ENCODE data around the gene PDHX.
"Not testable (repeated sequence)": the region's sequence is repeated elsewhere in the genome, so short reads cannot be mapped to it uniquely, and the experiment has no call there.

PDHX gene

DNA sequence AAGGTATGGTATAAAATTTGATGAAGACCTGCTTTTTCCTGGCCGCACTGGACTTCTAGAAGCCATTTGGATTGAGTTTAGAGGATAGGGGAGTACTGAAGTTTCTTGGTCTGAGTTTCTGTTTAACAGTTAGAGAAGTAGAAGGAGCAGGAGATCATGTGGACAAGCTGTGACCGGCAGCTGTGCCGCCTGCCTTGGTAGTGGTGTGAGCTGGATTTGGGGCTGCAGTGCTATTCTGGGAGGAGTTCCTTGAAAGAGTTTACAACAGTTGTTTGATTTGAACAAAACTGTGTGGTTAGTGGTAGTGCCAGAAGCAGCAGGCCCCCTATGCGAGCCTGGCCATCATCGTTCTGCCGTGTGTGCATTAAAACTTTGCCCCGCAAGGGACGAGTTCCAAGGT lies 105.2 kb downstream of the PDHX start:
- DNase-seq = no peak

DNA sequence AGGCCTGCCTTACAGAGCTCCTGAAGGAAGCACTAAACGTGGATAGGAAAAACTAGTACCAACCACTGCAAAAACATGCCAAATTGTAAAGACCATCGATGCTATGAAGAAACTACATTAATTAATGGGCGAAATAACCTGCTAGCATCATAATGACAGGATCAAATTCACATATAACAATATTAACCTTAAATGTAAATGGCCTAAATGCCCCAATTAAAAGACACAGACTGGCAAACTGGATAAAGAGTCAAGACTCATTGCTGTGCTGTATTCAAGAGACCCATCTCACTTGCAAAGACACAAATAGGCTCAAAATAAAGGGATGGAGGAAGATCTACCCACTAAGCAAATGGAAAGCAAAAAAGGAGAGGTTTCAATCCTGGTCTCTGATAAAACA lies 107.5 kb downstream of the PDHX start:
- not testable (repeated sequence) for DNase-seq

DNA sequence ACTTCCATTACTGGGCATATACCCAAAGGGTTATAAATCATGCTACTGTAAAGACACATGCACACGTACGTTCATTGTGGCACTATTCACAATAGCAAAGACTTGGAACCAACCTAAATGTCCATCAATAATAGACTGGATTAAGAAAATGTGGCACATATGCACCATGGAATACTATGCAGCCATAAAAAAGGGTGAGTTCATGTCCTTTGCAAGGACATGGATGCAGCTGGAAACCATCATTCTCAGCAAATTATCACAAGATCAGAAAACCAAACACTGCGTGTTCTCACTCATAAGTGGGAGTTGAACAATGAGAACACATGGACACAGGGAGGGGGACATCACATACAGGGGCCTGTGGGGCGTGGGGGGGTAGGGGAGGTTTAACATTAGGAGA lies 111.6 kb downstream of the PDHX start:
- not testable (repeated sequence) for DNase-seq

- peak; percentile 74 to 91 (median 84) for DNase-seq
These were observed 113.7 kb downstream of the PDHX start for GRCh38 chr11:35029979-35030682.

DNA sequence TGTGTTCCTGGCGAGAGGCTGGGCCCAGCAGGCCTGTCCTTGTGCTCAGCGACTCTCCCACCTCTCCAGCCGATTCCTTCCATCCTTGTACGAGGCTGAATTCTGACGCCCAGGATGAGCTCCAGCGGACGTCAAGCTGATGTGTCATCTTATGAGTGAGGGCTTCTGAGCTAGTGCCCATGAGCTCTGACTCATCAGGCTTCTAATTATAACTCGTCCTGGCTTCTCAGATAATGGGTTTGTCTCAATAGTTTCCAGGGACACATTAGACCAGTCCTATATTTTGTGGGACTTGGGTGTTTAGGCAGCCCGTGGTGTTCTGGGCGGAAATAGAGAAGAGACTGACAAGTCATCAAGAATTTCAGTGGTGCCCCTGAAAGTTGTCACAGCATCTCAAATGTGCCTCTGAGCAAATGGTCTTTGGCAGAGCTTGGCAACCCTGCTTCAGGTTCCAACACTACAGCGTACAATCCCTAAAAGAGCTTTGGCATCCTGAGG lies 114.3 kb downstream of the PDHX start:
- DNase-seq = peak; percentile 90 to 98 (median 93)

GRCh38 chr11:35031346-35031745 lies 114.9 kb downstream of the PDHX start:
- DNase-seq = no peak

GRCh38 chr11:35031867-35032266 lies 115.4 kb downstream of the PDHX start:
- peak in 2 of 4 experiments; percentile 20 to 31 for DNase-seq

- DNase-seq = no peak
These were observed 116.6 kb downstream of the PDHX start for GRCh38 chr11:35033011-35033410.

GRCh38 chr11:35034401-35034800 lies 118.0 kb downstream of the PDHX start:
- DNase-seq = no peak

- DNase-seq = peak; percentile 79 to 97 (median 93)
These were observed 119.5 kb downstream of the PDHX start for GRCh38 chr11:35035894-35036408.

DNA sequence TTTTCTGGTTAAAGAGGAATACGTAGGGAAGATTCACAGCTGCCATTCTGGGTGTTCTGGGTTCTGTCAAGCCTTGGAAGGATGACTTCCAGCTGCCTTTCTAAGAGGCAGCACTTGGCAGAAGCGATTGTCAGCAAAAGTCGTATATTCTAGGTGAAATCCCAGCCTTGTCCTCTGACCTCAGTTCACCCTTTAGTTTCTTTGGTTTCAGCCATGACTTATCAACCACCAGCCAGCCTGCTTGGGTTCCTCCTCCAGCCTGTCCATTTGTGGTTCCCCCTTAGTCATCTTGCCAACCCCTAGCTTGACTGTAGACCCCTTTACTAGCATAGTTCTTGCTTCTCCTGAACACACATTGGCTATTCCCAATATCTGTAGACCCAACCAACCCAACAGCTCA lies 120.2 kb downstream of the PDHX start:
- peak; percentile 43 to 66 (median 60) for DNase-seq

DNA sequence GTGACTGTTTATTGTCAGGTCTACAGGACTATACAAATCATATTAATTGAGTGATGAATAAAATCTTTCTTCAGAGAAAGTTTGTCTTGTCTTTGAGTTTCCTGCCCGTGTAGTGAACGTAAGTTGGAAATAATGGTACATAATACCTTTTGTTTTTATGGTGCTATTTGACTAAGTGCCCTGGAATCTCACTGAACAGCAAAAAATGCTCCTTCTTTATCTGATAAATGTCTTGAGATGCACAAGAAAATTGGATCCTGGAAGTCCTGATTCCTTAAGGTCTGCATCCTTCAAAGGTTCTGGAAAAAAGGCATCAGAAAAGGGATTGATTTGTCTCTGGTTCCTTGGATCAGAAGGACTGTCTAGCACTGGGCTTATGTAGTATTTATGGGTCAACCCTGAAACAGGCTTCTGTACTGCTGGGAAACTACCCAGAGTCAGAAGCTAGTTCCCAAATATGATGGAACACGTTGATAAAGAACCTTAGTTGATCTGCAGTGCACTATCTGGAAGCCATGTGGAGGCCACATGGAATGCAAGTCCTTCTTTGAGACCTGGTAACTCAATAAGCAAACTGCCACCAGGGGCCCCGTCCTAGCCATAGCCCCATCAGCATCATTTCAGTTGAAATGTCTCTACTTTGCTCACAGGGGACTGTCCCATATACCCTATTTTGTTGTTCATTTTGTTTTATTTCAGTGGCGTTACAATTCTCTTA lies 122.0 kb downstream of the PDHX start:
- no peak for DNase-seq

GRCh38 chr11:35039076-35039475 lies 122.7 kb downstream of the PDHX start:
- no peak for DNase-seq

DNA sequence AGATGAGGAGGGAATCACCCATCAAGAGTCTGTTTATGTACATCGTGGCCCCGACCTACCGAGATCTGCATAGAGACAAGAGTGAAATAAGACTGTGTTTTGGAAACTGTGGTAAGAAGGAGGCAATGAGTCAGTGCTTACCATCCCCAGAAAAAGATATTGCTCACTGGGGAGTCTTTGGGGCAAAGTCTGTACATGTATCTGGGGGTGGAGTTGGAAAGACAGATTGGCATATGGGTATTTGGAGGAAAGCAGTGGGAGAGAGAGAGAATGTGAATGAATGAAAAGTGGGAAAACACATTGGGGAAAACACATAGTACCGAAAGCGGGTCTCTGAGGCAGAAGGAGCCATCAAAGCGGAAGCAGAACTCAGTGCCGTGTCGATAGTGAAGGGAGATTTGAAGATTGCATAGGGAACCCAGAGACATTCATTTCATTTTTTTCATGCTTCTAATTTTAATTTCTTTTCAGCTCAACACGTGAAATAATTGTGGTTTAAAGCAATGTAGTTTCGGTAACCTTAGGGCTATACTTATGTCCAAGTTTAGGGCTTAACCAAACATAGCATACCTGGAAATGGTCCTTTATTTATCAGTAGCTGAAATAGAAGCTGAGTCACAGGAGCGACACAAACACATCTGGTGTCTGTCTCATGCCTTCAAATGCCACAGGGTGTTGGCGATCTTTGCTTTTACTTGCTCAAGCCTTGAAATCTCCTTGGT lies 124.0 kb downstream of the PDHX start:
- peak in 3 of 4 experiments; percentile 27 to 67 (median 32) for DNase-seq

- DNase-seq = no peak
These were observed 124.7 kb downstream of the PDHX start for GRCh38 chr11:35041070-35041554.

GRCh38 chr11:35042224-35042623 lies 125.8 kb downstream of the PDHX start:
- DNase-seq = peak in 3 of 4 experiments; percentile 24 to 66 (median 54)

DNA sequence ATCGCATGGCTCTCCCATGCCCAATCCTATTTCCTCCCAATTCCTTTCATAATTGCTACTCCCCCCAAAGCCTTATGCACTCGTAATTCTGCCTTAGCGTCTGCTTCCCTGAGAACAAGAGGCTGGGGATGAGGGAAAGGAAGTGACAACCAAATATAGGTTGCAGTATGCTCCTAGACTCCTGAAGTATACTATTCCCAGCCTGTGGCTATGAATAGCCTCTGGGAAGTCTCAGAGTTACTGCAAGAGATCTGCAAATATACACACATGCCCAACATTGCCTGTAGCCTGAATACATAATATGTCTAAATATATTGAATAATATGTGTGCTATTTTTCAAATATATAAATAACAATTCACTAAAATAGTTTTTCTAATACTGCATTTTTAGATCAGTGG lies 126.5 kb downstream of the PDHX start:
- DNase-seq = no peak

DNA sequence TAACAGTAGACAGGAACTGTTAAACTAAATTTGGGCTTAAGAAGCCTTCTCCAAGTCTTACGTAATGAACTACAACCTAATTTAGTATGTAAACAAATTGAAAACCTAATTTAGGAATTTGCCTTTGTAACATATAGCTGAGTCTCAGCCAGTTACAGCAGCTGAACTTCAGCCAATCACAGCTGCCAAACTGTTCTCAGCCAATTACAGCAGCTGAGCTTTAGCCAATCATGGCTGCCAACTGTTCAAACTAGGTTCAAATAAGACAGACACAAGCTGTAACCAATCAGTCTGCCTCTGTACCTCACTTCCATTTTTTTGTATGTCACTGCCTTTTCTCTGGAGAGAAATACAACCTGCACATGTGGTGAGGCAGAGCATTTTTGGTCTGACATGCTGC lies 127.5 kb downstream of the PDHX start:
- DNase-seq = no peak

GRCh38 chr11:35045236-35045820 lies 128.9 kb downstream of the PDHX start:
- peak; percentile 50 to 73 (median 68) for DNase-seq

Data from suppressor macrophage (primary cell).